ENCODE data around the gene POLR2L. TPM values are rescaled to one million over a fixed set of nuclear protein-coding genes. Genes with fewer than 3 reads are reported as not detected.

POLR2L gene
- total and polyA plus RNA-seq, 12 donors, result 26.2 to 206 (median 109) TPM

DNA sequence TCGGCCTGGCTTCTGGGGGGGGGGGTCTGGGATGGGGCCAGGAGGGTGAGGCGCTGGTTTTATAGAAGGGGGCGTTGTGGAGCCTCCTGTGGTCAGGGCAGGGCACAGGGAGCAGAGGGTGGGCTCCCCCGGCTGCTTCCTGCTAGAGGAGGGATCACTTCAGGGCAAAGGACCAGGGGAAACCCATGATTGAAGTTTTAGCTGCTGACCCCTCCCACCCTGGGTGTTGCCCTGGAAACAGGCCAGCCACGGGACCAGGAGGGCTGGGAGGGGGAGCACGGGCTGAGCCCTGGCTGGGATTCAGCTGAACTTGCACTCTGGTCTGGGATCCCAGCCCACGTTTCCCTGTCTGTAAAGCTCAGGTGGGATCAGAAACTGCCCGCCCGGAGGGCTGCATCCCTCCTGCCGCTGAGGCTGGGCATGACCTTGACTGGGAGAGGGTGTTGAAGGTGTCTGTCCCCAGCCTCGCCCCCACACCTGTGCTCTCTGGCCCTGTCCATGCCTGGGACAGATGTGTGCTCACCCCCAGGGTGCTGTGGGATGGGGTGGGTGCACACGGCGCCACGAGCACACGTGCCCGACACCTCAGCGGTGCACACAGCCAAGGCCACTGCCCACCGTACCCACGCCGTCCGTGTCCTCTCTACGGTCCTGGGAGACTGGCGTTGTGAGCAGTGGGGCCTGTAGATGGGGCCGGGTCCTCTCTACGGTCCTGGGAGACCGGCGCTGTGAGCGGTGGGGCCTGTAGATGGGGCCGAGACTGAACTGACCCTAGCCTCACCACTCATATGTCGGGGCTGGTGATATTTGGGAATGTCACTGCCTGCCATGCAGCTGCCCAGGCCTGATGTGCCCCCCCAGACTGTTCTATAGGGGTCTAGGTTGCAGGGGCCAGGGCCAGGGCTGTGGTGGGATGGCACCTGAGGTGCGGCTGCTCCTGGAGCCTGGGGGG, 2.6 kb upstream of the POLR2L start:
- WGBS, 4 donors, result 31 to 58% (median 42%) methylated on average over 12 to 31 of the region's 31 CpGs
- Histone ChIP-seq H3K27ac (peak overlapping the region in 4 of 5 donors; percentile 91 to 97 (median 96)), H3K36me3 (replicated peaks in 1 of 2) (peaks cover 0 to 5% of the 10 kb centered on the region in 2 donors), H3K9me3 (replicated peaks in 1 of 3) (no peaks in the 10 kb centered on the region), H3K27me3 (no peaks in the 10 kb centered on the region), H3K4me1 (replicated peaks in 1 of 2) (peaks cover 41 to 54% of the 10 kb centered on the region in 2 donors), H3K4me3 (peak overlapping the region in 2 of 4 donors; percentile 79 to 97)
- DNase-seq, result peak; percentile 78 to 89 (median 87)
- intact Hi-C loops (cut with DNase I), result loop anchor here in 1 of 2 donors (5.0 kb wide), 1 partner anchor 207 kb away; no protein-coding TSS in a partner anchor
- no peak for TF ChIP-seq POLR2A (IDR thresholded peaks at IDR 0.05)
- TF ChIP-seq, protein P1, sequence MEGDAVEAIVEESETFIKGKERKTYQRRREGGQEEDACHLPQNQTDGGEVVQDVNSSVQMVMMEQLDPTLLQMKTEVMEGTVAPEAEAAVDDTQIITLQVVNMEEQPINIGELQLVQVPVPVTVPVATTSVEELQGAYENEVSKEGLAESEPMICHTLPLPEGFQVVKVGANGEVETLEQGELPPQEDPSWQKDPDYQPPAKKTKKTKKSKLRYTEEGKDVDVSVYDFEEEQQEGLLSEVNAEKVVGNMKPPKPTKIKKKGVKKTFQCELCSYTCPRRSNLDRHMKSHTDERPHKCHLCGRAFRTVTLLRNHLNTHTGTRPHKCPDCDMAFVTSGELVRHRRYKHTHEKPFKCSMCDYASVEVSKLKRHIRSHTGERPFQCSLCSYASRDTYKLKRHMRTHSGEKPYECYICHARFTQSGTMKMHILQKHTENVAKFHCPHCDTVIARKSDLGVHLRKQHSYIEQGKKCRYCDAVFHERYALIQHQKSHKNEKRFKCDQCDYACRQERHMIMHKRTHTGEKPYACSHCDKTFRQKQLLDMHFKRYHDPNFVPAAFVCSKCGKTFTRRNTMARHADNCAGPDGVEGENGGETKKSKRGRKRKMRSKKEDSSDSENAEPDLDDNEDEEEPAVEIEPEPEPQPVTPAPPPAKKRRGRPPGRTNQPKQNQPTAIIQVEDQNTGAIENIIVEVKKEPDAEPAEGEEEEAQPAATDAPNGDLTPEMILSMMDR (IDR thresholded peaks at IDR 0.05), result no peak

DNA sequence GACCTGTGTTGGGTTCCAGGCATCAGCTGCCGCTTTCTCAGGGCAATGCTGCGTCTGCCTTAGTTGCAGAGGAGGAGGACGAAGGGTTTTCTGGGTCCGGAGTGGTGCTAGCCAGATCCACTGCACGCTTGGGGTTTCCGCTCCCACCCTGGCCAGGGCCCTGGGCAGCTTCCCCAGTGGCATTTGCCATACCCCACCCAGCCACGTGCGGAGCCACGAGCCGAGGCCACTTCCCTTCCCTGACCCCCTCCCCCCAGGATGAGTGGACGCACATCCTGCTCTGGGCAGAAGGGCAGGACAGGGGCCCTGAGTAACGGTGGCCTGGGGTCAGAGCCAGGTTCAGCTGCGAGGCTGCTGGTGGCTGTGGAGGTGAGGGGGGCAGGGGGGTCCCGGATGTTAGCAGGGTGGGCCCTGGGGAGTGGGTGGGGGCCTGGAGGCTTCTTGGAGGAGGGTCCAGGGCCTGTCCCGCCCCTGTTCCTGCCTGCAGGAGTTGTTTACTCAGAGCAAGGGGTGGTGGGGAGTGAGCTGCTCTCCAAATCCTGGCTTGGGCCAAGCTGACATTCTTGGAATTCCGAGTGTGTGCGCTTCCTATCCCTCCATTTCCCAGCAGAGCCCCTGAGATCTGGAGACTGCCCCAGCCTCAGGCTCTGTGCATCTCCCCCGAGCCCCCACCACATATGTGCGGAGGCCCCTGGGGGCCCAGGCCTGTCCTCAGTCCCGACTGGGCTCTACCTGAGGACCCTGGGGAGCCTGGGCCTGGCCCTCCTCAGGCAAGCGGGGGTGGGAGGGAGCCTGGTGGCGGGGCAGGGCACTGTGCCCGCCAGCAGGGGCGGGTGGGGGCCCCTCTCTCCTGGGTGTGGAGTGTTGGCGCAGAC, 1.7 kb upstream of the POLR2L start:
- 12 to 38% (median 29%) methylated on average over 2 to 25 of the region's 25 CpGs for WGBS, 4 donors
- Histone ChIP-seq H3K4me1 (replicated peaks in 1 of 2) (peaks cover 38 to 50% of the 10 kb centered on the region in 2 donors), H3K27ac (peak overlapping the region; percentile 44 to 97 (median 94))

DNA sequence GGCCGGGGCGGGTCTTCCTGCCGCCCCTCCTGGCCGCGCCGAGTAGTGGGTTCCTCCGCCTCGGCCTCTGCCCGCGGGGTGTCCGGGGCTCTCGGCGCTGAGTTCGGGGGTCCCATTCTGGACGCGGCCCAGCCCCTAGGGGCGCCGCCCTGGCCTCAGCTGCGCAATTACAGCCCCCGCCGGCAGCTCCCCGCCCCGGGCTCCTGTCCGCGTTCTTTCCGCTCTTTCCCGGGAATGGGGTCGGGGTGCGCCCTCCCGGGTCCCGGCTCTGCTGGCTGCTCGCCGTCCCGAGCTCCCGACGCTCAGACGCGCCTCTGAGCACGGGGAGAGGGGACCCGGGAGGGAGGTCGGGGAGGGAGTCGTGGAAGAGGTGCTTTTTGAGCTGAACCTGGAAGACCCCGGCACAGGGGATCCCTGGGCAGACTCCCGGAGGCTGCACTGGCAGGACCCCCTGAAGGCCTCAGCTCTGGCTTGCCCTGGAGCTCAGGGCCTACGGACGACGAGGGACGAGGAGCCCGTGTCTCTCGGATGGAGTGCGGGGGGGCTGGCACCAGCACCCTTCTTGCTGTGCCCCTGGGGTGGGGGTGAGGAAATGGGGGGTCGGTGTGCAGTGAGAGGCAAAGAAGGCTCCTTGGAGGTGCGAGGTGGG, 881 bp upstream of the POLR2L start:
- Histone ChIP-seq H3K36me3 (replicated peaks in 1 of 2) (peaks cover 0 to 22% of the 10 kb centered on the region in 2 donors), H3K9me3 (replicated peaks in 1 of 3) (no peaks in the 10 kb centered on the region), H3K27ac (peak overlapping the region; percentile 44 to 97 (median 94)), H3K4me1 (replicated peaks in 1 of 2) (peaks cover 31 to 41% of the 10 kb centered on the region in 2 donors), H3K4me3 (peak overlapping the region; percentile 31 to 97 (median 65)), H3K27me3 (no peaks in the 10 kb centered on the region)
- intact Hi-C loops (cut with DNase I), result no loop called here
- peak in 1 of 7 donors; percentile 58 for DNase-seq
- 0 to 6% (median 3%) methylated on average over 2 to 53 of the region's 53 CpGs; no CpG with 5 or more reads in 1 of the 4 donors for WGBS, 4 donors
- TF ChIP-seq POLR2A (IDR thresholded peaks at IDR 0.05), result no peak

More for the DNA sequence above, 1.7 kb upstream of the POLR2L start:
- Histone ChIP-seq H3K9me3 (replicated peaks in 1 of 3) (no peaks in the 10 kb centered on the region), H3K27me3 (no peaks in the 10 kb centered on the region), H3K36me3 (replicated peaks in 1 of 2) (peaks cover 0 to 14% of the 10 kb centered on the region in 2 donors), H3K4me3 (peak overlapping the region in 2 of 4 donors; percentile 79 to 97)
- intact Hi-C loops (cut with DNase I), result no loop called here
- DNase-seq, result peak; percentile 86 to 96 (median 94)
- peak; percentile 41 to 59 for TF ChIP-seq POLR2A (IDR thresholded peaks at IDR 0.05)
- TF ChIP-seq, protein P1 (IDR thresholded peaks at IDR 0.05), result no peak

DNA sequence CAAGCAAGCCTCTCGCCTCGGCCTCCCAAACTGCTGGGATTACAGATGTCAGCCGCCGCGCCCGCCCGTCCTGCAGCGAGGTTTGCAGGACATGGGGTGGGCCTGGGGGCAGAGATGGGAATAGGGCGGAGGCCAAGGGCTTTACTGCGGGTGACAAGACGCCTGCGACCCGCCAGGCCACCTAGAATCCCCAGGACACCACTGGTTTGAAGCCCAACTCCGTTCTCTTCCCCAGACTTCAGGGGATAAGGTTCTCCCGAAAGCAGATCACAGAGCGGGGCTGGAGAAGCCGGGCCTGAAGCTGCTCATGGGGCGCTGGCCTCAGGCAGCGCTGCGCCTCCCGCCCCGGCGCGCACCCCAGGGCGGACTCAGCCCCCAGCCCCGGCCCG, 354 bp downstream of the POLR2L start:
- H3K9me3 ChIP-seq (replicated peaks in 1 of 3), result no peaks in the 10 kb centered on the region
- H3K27ac ChIP-seq, result peak overlapping the region; percentile 62 to 97 (median 94)
- TF ChIP-seq POLR2A (IDR thresholded peaks at IDR 0.05), result no peak
- TF ChIP-seq, protein P1 (IDR thresholded peaks at IDR 0.05), result no peak
- peak in 1 of 7 donors; percentile 59 for DNase-seq
- no peaks in the 10 kb centered on the region for H3K27me3 ChIP-seq
- H3K4me1 ChIP-seq (replicated peaks in 1 of 2), result peaks cover 31 to 40% of the 10 kb centered on the region in 2 donors
- H3K36me3 ChIP-seq (replicated peaks in 1 of 2), result peaks cover 0 to 35% of the 10 kb centered on the region in 2 donors
- intact Hi-C loops (cut with DNase I), result no loop called here
- 0 to 1% (median 0%) methylated on average over 13 to 27 of the region's 27 CpGs for WGBS, 4 donors
- H3K4me3 ChIP-seq, result peak overlapping the region; percentile 79 to 97 (median 91)

All from adrenal gland (tissue), 12 donors.